Left ventricle myocardium inferior (tissue), 1 donor: ENCODE data around the gene CCR9. TPM values are rescaled to one million over a fixed set of nuclear protein-coding genes. Genes with fewer than 3 reads are reported as not detected.

Experiments used
- DNase-seq: peaks from one replicate; pipeline ENCODE4 v3.0.0-alpha.2; 2020
- H3K27ac ChIP-seq: fragments of 200-600 bp; replicated peaks from 2 replicates; pipeline ENCODE4 v1.8.0; 2021
- H3K27me3 ChIP-seq: fragments of 200-600 bp; 2 replicates; pipeline ENCODE4 v1.8.0; 2021; ENCODE audit warnings: low read depth
- H3K36me3 ChIP-seq: fragments of 200-600 bp; 2 replicates; pipeline ENCODE4 v1.8.0; 2021
- H3K4me1 ChIP-seq: fragments of 200-600 bp; 2 replicates; pipeline ENCODE4 v1.8.0; 2021
- H3K4me3 ChIP-seq: fragments of 200-600 bp; 2 replicates; pipeline ENCODE4 v1.8.0; 2021; ENCODE audit warnings: mild to moderate bottlenecking, moderate library complexity
- H3K9me3 ChIP-seq: fragments of 200-600 bp; replicated peaks from 2 replicates; pipeline ENCODE4 v1.8.0; 2021
- CTCF ChIP-seq: fragments of 200-600 bp; IDR thresholded peaks from 2 replicates; pipeline ENCODE4 v1.8.0; 2021; ENCODE audit warnings: antibody characterized with exemption, mild to moderate bottlenecking, borderline replicate concordance
- intact Hi-C: fragments of 100-400 bp; cut with micrococcal nuclease; formaldehyde crosslinking; loops from one replicate; pipeline ENCODE4 v1.11.0; 2022
- total RNA-seq: library from RNA; stranded (reverse); fragmentation: NEBNext Ultra II Directional; extraction: Animal tissue kit (Norgen Biotek cat#: 25700); gene quantifications from one replicate; pipeline ENCODE4 v1.2.1, GENCODE V29; 2021
- donor health status: DM: no; HTN: yes; CAD: no; lungs with severe emphysema.

Gene CCR9
- total RNA-seq, 1 donor from 2014 or later: not detected

- intact Hi-C loops: no loop called here
- Histone ChIP-seq H3K4me1 (no peaks in the 10 kb centered on the region), H3K36me3 (no peaks in the 10 kb centered on the region), H3K4me3 (no peak overlapping the region), H3K27me3 (no peaks in the 10 kb centered on the region), H3K27ac (no peak overlapping the region), H3K9me3 (peaks cover 4% of the 10 kb centered on the region)
- DNase-seq: no peak
- no peak for TF ChIP-seq CTCF
These were observed 17.7 kb upstream of the CCR9 start for GRCh38 chr3:45868650-45869049.

DNA sequence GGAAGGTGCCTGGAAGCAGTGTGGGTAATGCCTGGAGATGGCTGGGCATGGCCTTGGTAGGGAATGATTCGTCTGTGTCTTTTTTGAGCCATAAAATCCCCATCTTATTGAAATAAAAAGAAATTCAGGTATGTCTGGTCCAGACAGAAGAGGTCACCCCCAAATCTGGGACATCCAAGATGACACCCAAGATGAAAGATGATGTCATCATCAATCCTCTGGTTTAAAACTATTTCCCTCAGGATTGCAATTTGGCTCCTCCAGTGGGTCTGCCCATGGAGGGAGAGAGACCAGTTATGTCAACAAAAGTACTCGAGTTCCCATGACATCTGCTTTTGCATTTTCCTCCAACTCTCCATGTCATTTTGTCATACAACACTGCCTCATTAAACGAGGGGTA is 16.7 kb upstream of the CCR9 start:
- no peaks in the 10 kb centered on the region for H3K4me1 ChIP-seq
- no peaks in the 10 kb centered on the region for H3K36me3 ChIP-seq
- no peak overlapping the region for H3K4me3 ChIP-seq
- no peaks in the 10 kb centered on the region for H3K27me3 ChIP-seq
- no peak overlapping the region for H3K27ac ChIP-seq
- no peak for DNase-seq
- H3K9me3 ChIP-seq: no peaks in the 10 kb centered on the region
- no peak for TF ChIP-seq CTCF
- intact Hi-C loops: no loop called here

DNA sequence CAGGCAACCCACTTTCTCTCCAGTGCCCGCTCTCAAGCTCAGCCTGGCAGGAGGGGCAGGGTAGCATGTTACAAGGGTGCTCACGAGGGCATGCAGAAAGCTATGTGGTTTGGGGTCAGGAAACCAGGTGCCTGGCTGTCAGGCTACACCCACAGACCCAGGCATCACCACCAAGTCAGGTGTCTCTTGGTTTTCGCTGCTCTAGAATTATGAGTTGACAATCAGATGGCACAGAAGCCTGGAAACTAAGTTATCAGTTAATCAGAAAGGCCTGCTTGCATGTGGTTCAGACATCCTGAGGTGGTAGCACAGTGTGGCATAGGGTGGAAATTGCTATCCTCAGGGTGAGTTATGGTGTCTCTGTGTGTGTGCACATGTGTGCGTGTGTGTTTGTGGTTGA is 16.2 kb upstream of the CCR9 start:
- no peaks in the 10 kb centered on the region for H3K27me3 ChIP-seq
- H3K27ac ChIP-seq: no peak overlapping the region
- H3K36me3 ChIP-seq: no peaks in the 10 kb centered on the region
- no peaks in the 10 kb centered on the region for H3K9me3 ChIP-seq
- H3K4me3 ChIP-seq: no peak overlapping the region
- no peak for TF ChIP-seq CTCF
- intact Hi-C loops: no loop called here
- no peaks in the 10 kb centered on the region for H3K4me1 ChIP-seq
- DNase-seq: no peak

DNA sequence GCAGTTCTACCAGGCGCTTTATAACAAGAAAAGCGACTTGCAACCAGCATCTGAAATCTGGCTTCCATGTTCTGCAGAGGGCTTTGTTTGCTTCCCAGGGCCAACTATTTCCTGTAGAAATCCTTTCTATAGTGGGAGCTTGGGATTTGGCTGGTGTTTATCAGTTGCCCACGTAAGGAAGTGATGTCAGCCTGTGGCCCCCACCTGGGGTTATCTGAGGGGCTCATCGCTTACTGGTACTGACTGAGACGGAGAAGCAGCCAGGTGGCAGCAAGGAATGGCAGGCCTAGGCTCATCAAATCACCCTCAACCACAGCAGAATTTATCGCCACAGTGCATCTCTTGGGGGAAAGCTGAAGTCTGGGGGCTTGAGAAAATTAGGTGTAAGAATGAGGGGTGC is 14.6 kb upstream of the CCR9 start:
- Histone ChIP-seq H3K4me1 (no peaks in the 10 kb centered on the region), H3K9me3 (no peaks in the 10 kb centered on the region), H3K27ac (no peak overlapping the region), H3K27me3 (no peaks in the 10 kb centered on the region), H3K36me3 (no peaks in the 10 kb centered on the region), H3K4me3 (no peak overlapping the region)
- no peak for TF ChIP-seq CTCF
- no peak for DNase-seq
- intact Hi-C loops: no loop called here

DNA sequence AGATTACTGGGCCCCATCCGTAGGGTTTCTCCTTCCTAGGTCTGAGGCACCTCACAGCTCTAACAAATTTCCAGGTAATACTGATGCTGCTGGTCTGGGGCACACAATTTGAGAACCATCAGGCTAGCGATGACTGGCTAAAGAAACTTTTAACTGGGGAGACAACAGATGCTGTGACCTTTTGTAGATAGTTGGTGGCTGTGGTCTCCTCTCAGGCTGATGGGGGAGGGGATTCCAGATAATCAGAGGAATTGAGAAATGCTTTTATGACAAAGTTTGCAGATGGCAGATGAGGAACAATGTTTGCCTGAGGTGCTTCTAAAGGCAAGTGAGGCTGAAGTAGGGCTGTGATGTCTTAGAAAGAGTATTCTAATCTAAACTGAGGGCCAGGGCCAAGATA is 13.8 kb upstream of the CCR9 start:
- H3K4me3 ChIP-seq: no peak overlapping the region
- no peaks in the 10 kb centered on the region for H3K27me3 ChIP-seq
- no peaks in the 10 kb centered on the region for H3K36me3 ChIP-seq
- no peaks in the 10 kb centered on the region for H3K4me1 ChIP-seq
- no peak for DNase-seq
- intact Hi-C loops: no loop called here
- H3K9me3 ChIP-seq: no peaks in the 10 kb centered on the region
- no peak overlapping the region for H3K27ac ChIP-seq
- no peak for TF ChIP-seq CTCF

GRCh38 chr3:45873036-45873435 is 13.3 kb upstream of the CCR9 start:
- Histone ChIP-seq H3K27ac (no peak overlapping the region), H3K36me3 (no peaks in the 10 kb centered on the region), H3K27me3 (no peaks in the 10 kb centered on the region), H3K9me3 (no peaks in the 10 kb centered on the region), H3K4me1 (no peaks in the 10 kb centered on the region), H3K4me3 (no peak overlapping the region)
- no peak for DNase-seq
- no peak for TF ChIP-seq CTCF
- intact Hi-C loops: no loop called here
